Inferior parietal cortex (tissue), 1 donor: ENCODE results near the gene HACD3.
"Not testable (repeated sequence)": the region's sequence is repeated elsewhere in the genome, so short reads cannot be mapped to it uniquely, and the experiment has no call there.

Experiments used
- DNase-seq: peaks from one replicate; pipeline ENCODE4 v3.0.0-alpha.2; 2016; ENCODE audit errors: extremely low spot score

HACD3 gene

DNA sequence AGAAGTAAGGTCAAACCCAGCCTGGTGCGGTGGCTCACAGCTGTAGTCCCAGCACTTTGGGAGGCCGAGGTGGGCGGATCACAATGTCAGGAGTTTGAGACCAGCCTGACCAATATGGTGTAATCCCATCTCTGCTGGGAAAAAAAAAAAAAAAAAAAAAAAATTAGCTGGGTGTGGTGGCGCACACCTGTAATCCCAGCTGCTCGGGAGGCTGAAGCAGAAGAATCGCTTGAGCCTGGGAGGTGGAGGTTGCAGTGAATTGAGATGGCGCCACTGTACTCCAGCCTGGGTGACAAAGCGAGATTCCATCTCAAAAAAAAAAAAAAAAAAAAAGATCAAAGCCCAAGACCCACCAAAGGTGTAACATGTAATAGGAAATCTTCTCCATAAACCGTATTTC is 19.0 kb downstream of the HACD3 start:
- not testable (repeated sequence) for DNase-seq

DNA sequence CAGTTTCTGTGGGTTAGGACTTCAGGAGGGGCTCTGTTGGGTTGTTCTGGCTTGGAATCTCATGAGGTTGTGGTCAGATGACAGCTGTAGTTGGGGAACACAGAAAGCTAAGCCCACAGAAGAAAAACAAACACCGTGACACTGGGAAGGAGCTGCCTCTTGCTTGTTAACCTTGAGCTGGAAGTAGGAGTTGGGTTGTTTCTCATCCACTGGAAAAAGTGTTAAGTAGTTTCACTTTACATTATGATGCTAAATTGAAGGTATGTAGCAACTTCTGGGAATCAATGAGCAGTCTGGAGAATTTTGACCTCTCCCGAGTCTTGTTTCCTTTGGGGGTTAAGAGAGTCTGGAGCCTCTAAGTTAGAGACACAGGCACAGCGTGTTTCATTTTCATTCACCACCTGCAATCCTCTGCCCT is 20.4 kb downstream of the HACD3 start:
- no peak for DNase-seq

DNA sequence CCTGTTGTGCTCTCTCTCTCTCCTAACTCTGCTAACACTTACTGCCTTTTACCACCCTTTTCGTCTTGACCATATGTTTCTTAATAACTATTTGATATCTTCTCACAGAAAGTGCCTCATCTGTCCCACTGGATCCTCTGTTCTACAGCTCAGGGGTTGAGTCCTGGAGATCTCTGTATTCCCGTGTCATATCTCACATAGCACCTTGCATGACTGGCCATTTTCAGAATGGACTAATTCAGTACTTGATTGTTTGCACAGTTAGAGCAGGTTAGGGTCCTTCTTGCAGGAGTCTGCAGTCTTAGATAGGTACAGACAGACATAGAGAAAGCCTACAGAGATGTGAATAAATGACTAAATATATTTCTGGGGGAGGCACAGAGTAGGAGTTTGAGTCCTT is 20.9 kb downstream of the HACD3 start:
- no peak for DNase-seq

DNA sequence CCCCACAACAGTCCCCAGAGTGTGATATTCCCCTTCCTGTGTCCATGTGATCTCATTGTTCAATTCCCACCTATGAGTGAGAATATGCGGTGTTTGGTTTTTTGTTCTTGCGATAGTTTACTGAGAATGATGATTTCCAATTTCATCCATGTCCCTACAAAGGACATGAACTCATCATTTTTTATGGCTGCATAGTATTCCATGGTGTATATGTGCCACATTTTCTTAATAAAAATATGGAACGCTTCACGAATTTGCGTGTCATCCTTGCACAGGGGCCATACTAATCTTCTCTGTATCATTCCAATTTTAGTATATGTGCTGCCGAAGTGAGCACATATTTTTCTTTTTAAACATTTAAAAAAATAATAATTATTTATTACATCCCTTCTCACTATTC is 22.6 kb downstream of the HACD3 start:
- DNase-seq: not testable (repeated sequence)

DNA sequence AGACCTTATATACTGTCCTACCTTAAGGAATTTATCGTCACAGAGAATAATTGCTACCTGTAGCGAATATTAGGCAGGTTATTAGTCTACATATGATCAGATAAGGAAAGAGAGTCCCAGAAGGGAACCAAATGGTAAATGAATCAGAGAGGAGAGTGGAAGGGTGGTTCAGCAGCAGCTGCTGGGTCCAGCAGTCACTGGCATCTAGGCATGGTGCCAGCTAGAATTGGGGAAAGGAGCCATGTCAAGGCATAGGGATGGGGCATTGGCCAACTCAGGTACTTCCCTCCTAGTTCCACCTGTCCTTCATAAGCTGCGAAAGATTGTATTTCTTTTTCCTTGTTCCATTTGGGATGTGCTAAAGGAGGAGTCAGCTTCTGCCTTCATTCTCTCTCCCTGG is 23.4 kb downstream of the HACD3 start:
- DNase-seq: no peak

DNA sequence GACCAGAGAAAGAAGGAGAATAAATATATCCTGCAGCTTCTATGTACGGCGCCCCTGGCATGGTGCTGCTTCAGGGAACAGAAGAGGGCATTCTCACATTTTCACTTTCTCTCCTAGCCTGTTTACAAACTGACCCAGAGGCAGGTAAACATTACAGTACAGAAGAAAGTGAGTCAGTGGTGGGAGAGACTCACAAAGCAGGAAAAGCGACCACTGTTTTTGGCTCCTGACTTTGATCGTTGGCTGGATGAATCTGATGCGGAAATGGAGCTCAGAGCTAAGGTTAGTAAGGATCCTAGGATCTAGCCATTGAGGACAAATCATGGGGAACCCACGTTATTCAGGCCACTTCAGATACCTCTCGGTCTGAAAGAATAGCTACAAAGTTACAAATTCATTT is 26.4 kb downstream of the HACD3 start:
- no peak for DNase-seq

DNA sequence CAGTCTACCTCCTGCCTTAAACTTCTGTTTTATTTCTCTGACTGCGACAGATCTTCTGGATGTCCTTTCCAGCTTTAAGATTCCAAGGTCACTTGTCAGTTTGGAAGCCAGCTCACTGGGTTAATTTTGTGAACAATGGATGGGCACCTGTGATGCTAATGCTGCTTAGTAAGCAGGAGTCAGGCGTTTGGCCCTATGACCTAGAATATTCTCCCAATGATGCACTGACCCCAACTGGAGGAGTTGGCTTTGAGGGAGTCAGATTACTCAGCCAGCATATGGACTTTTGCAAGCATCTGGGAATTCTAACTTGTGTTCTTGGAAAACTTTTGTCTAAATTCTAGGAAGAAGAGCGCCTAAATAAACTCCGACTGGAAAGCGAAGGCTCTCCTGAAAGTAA is 28.1 kb downstream of the HACD3 start:
- DNase-seq: no peak

DNA sequence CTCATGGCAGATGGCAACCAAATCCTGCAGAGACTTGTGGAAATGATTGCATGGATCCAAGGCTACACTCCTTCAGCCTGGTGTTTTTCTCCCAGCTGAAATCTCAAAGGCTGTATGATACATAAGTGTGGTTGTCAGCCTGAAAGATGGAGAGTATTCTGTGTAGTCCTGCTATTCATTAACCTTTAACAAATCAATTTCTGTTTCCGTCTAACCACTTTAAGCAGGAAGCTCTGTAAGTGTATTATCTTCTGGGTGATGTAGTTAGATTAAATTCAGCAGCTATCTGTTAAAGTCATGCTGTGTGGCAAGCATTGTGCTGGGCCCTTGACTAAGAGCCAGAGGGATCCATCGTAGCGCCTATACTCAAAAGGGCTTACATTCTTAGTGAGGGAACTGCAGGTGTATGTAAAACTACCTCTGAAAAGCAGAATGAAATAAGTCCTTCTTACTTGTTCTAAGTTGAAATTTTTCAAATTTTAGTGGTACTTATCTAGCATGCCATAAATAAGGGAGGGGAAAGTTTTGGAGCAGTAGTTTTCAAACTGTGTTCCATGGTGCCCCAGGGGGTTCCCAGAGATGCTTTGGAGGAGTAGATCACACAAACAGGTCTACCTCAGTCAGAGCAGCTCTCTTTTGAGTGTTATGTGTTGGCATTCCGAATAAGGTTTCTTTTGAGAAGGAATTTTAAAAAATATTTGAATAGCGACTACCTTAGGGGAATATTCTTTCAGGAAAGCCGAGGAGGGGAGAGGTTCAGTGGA is 28.9 kb downstream of the HACD3 start:
- no peak for DNase-seq

DNA sequence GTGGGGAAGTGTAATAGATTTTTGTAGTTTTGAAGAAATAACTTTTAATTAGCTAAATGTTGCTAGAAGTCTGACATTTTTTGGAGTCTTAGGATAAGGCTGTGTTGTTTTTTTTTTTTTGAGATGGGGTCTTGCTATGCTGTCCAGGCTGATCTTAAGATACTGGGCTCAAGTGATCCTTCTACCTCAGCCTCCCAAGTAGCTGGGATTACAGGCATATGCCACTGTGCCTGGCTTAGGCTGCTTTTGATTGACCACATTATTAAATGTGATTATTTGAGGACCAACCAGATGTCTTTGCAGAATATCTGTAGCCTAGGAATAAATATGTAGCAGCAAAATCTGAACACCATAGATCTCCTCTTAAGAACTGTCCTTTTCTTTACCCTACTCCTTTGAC is 29.7 kb downstream of the HACD3 start:
- no peak for DNase-seq

DNA sequence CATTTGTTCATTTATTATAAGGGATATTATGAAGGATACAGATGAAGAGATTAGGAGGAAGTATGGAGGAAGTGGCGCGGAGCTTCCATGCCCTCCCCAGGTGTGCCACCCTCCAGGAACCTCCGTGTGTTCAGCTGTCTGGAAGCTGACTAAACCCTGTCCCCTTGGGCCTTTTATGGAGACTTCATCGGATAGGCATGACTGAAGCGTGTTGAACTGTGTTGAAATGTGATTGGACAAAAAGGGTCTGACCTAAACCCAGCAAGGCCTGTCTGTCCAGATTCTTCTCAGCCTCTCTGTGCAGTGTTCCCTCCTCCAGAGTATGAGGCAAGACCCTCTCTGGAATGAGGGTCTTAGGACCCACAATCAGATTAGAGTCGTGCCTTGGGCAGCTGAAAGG is 31.7 kb downstream of the HACD3 start:
- no peak for DNase-seq

DNA sequence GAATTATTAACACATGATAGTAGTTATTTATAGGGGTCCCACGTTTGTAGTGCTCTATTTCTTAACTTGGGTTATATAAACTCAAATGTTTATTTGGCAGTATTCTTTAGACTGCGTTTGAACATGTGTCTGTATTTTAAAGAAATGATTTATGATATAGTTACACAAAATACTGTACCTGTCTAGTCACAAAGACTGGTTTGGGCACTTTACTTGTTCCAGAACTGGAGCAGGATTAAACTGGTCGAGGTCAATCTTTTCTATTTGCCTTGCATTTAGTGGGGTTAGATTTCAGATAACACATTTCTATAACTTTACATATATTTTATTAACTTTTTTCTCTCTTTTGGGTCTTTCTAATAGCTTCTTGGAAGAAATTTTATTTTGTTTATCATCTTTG is 39.5 kb downstream of the HACD3 start:
- DNase-seq: no peak

DNA sequence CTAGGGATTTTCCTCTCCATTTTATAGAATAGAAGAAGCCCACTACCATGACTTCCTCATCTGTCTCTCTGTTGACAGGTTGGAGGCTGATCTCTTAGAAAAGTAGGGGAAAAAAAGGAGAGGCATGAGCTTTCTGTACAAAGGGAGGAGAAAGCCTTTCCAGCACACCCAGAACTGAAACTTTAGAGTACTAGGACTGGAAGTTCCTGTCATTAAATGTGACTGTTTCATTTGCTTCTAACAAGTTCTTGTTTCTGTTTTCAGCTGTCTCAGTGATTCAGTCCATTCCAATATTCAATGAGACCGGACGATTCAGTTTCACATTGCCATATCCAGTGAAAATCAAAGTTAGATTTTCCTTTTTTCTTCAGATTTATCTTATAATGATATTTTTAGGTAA is 41.7 kb downstream of the HACD3 start:
- no peak for DNase-seq

DNA sequence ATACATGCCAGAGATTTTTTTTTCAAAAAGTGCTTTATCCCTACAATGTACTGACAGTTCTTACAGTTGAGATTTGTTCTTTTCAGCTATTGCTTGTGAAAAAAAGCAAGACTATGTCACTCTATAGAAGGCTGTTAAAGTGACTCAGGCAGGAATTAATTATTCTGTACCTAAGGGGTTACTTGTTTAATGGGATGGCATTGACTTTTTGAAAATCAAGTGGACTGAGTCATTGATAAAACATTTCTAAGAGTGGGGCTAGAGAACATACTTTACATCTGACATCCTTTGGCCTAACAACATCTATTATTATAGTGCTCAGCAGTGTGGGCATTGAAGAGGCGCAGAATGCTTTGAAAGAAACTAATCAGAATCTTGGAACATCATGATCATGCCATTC is 46.4 kb downstream of the HACD3 start:
- DNase-seq: no peak

DNA sequence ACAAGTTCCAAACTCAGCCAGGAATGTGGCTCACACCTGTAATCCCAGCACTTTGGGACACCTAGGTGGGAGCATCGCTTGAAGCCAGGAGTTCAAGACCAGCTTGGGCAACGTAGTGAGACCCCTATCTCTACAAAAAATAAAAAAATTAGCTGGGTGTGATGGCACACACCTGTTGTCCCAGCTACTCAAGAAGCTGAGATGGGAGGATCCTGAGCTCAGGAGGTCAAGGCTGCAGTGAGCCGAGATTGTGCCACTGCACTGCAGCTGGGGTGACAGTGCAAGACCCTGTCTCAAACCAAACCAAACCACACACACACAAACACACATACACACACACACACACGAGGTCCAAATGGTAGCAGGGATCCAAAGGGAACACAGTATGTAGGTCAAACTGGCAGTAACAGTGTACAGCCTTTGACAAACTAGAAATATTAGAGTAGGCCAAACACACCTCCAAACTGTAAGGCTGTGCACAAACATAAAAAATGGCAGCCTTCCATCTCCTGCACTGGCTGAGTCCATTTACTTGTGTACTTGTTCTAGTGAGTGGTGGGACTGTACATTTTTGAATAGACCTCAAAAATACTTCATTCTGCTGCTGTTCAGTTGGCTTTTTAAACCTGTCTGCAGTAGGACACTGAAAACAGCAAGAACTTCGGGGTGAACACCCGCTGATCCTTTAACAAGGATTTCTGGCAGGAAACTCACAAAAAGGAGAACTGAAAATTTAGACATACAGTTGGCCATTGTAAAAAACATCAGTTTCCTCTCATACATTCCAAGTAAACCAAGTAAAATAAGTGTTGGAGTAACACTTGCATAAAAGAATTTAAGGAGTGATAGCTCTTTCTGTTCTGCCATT is 47.1 kb downstream of the HACD3 start:
- DNase-seq: no peak

DNA sequence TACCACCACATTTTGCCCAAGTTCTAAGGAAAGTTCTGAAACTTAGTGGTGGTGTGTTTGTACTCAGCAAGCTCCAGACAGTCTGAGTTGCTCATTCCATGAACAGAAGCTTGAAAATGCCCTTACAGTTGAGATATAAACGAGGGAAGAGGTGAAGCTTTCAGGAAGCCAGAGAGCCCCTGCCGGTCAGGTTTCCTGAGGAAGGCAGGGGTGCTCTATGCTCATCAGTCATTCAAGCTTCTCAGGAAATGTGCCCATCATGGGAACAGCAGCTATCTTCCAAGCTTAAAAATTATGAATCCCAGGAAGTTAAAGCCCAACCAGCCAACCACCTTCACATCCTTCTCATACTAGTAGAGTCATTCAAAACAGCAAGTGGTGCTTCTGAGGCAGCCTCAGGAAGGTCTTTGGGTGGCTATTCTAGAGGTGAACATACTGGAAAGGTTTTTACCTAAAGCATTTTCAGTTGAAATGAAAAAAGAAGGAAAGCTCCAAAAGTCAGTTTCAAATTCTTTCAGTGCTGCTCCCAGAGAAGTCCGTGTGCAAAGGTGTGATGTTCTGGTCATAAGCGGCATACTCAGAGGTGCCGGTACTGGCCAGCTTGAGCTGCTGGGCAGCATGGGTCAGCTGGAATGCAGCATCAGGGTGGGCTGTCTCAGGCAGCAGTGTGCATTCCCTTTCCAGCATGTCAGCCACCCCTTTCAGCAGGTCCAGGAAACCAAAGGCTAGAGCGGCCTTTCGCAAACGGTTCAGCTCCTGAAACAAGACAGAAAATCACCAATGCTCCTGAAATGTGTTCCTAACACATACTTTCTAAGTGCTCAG is 48.9 kb downstream of the HACD3 start:
- no peak for DNase-seq

DNA sequence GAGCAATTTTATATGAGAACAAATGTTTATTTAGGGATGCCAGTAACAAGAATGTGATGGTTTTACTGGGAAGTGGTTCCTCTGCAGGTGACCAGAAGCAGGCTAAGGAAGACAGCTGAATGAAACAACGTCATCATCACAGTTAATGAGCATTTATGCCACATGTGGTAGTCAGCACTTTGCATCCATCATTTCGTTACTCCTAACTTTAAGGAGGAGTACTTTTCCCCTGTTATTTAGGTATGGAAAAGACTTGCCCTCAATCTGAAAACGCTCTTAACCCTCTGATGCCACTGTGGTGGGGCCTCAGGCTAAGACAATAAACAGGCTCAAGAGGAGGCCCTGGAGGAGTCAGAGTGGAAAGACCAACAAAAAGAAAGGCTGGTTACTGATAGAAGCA is 49.5 kb downstream of the HACD3 start:
- DNase-seq: no peak

DNA sequence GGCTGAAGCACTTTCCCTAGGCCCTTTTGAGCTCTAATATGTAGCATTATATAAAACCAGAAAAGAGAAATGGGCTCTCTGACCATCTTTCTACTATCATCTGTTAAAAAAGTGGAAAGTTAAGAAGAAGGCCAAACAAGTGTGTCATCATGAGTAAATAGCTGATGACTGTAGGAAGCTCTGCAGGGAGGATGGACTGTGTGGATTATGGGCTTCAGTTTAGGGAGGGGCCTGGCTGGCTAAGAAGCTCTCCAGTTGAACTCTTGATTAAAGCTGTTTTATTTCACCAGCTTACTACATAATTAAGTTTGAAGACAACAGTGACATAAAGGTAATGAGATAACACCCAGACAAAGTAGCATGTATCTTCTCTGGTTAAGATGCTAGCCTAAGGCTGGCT is 50.0 kb downstream of the HACD3 start:
- DNase-seq: no peak

DNA sequence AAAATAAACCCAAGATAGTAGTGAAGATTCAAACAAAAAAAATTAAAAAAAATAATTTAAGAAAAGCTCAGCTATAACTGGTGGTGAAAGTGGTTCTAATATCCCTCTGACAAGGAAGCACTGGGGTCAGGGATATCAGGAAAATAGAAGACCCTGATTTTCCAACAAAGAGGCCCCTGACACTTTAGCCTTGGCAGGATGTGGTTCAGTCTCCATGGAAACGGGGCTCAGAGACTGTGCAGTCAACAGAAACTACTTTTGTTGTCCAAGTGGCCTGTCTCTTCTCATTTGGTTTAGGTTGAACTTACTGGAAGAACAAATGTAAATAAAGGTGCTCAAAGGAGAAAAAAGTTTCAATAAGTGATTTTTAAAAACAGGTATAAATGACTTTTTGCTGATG is 53.4 kb downstream of the HACD3 start:
- no peak for DNase-seq

DNA sequence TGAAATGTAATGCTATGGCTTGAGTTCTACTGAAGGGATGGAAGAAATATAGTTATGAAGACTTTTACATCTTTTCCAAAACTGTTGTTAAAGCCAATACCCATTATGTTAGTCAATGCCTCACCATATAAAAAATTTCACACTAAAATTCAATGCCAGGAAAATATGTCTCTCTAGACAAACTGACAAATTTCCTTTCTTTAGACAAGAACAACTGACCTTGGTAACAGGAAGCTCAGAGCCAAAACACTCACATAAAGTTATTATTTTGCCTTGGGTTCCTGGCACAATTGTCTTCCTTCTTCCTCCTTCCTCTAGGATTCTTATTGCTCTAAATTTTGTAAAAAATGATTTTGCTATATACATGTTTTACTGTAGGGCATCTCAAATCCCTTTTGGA is 54.0 kb downstream of the HACD3 start:
- DNase-seq: no peak

DNA sequence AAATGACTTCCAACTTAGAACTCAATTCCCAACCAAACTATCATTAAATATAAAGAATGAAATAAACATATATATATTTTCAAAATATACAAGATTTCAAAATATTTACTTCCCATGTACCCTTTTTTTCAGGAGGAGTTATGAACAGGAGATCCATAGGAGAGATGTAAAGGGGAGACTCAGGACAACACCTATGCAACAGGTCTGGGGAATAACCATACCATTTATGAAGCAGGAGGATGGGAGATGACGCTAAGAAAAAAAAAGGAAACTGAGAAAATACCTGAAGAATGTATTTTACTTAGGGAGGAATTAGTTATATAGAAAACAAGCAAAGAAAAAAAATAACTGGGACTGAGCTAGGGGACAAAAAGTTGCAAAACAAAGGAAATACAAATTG is 56.8 kb downstream of the HACD3 start:
- DNase-seq: no peak

DNA sequence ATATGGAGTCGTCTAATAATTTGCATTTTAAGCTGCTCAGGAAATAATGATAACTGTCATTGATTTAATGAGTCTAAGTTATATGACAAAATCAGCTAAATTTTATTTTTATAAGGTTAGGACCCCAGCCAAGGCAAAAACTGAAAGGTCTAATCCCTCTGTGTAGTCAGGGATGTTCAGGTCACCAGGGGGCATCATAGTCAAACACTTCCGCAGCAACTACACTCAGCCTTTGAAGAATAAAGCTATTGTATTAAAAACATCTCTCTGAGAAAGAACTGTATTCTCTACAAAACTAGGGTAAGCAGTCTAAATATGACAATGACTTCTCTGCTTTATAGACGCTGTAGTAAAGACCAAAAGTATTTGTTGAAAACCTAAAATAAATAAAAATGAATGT is 65.7 kb downstream of the HACD3 start:
- DNase-seq: peak; percentile 66

DNA sequence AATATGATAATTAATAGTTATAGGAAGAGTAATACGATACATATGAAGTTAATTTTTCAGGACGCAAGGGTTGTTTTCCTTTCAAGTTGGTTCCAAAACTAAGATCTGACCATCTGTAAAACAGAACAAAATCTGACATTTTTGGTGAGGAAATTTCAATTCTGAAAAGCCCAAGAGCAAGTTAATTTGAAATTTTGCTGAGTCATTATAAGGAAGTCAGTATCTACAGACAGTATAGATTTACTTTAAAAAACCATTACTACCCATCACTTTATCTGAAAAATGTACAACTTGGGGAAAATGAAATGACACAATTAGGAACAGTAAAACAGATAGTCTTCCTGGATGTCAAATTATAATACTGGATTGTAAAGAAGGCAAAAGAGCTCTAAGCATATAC is 68.2 kb downstream of the HACD3 start:
- no peak for DNase-seq
